ENCODE measurements around the gene TRABD.

Gene TRABD

GRCh38 chr22:50193621-50194020, 7.9 kb downstream of the TRABD start:
- CTCF ChIA-PET, result no interaction called here
- POLR2A ChIA-PET, result no interaction called here
- TF ChIP-seq FOXA1 (IDR thresholded peaks at IDR 0.05), result no peak
- no peak for TF ChIP-seq NFRKB (IDR thresholded peaks at IDR 0.05)
- no peak for TF ChIP-seq ELF4 (IDR thresholded peaks at IDR 0.05)
- no peak for TF ChIP-seq SUZ12 (IDR thresholded peaks at IDR 0.05)
- TF ChIP-seq L3MBTL2 (conservative IDR thresholded peaks at IDR 0.05), result no peak
- TF ChIP-seq CTBP1 (IDR thresholded peaks at IDR 0.05; ENCODE audit: borderline replicate concordance), result no peak
- TF ChIP-seq FOXM1 (IDR thresholded peaks at IDR 0.05; ENCODE audit: borderline replicate concordance), result no peak
- TF ChIP-seq BHLHE40 (IDR thresholded peaks at IDR 0.05; ENCODE audit: borderline replicate concordance), result no peak
- no peak for TF ChIP-seq ZNF384 (IDR thresholded peaks at IDR 0.05)
- TF ChIP-seq ARNT (IDR thresholded peaks at IDR 0.05), result no peak
- TF ChIP-seq FOXK2 (IDR thresholded peaks at IDR 0.05), result no peak
- no peak for TF ChIP-seq LEF1 (IDR thresholded peaks at IDR 0.05; ENCODE audit: borderline replicate concordance)
- TF ChIP-seq HDGF (IDR thresholded peaks at IDR 0.05; ENCODE audit: borderline replicate concordance), result no peak
- no peak for TF ChIP-seq SP1 (IDR thresholded peaks at IDR 0.05)
- no peak for DNase-seq (ENCODE audit: extremely low spot score)

- ChIA-PET POLR2A (no interaction called here), CTCF (no interaction called here)
- no peak for DNase-seq (ENCODE audit: extremely low spot score)
- TF ChIP-seq LEF1 (IDR thresholded peaks at IDR 0.05; ENCODE audit: borderline replicate concordance) (no peak), FOXA1 (IDR thresholded peaks at IDR 0.05) (no peak), ZNF384 (IDR thresholded peaks at IDR 0.05) (no peak), ELF4 (IDR thresholded peaks at IDR 0.05) (no peak), FOXK2 (IDR thresholded peaks at IDR 0.05) (no peak), PKNOX1 (IDR thresholded peaks at IDR 0.05) (no peak), HDGF (IDR thresholded peaks at IDR 0.05; ENCODE audit: borderline replicate concordance) (no peak), CTBP1 (IDR thresholded peaks at IDR 0.05; ENCODE audit: borderline replicate concordance) (no peak), TARDBP (IDR thresholded peaks at IDR 0.05) (no peak), ARNT (IDR thresholded peaks at IDR 0.05) (no peak), FOXM1 (IDR thresholded peaks at IDR 0.05; ENCODE audit: borderline replicate concordance) (no peak), SUZ12 (IDR thresholded peaks at IDR 0.05) (no peak), L3MBTL2 (conservative IDR thresholded peaks at IDR 0.05) (no peak), NFRKB (IDR thresholded peaks at IDR 0.05) (no peak), BHLHE40 (IDR thresholded peaks at IDR 0.05; ENCODE audit: borderline replicate concordance) (no peak), SP1 (IDR thresholded peaks at IDR 0.05) (no peak)
These were observed 8.5 kb downstream of the TRABD start for GRCh38 chr22:50194037-50194805.

GRCh38 chr22:50196256-50196655, 10.5 kb downstream of the TRABD start:
- ChIA-PET CTCF (no interaction called here), POLR2A (interaction anchor here (1.0 kb wide), 1 partner anchor 46 kb away, joined by 4 read pairs; no protein-coding TSS in a partner anchor)
- no peak for DNase-seq (ENCODE audit: extremely low spot score)
- TF ChIP-seq HDGF (IDR thresholded peaks at IDR 0.05; ENCODE audit: borderline replicate concordance), result no peak
- TF ChIP-seq BHLHE40 (IDR thresholded peaks at IDR 0.05; ENCODE audit: borderline replicate concordance), result no peak
- TF ChIP-seq FOXK2 (IDR thresholded peaks at IDR 0.05), result no peak

GRCh38 chr22:50197000-50197800, 11.5 kb downstream of the TRABD start:
- ChIA-PET CTCF (no interaction called here), POLR2A (interaction anchor here (1.0 kb wide), 1 partner anchor 47 kb away, joined by 4 read pairs; no protein-coding TSS in a partner anchor)
- no peak for DNase-seq (ENCODE audit: extremely low spot score)
- no peak for TF ChIP-seq L3MBTL2 (conservative IDR thresholded peaks at IDR 0.05)

- no peak for TF ChIP-seq FOXM1 (IDR thresholded peaks at IDR 0.05; ENCODE audit: borderline replicate concordance)
- TF ChIP-seq PKNOX1 (IDR thresholded peaks at IDR 0.05), result no peak
- no peak for TF ChIP-seq SP1 (IDR thresholded peaks at IDR 0.05)
- no peak for TF ChIP-seq ELF4 (IDR thresholded peaks at IDR 0.05)
- ChIA-PET POLR2A (no interaction called here), CTCF (no interaction called here)
- no peak for DNase-seq (ENCODE audit: extremely low spot score)
These were observed 12.3 kb downstream of the TRABD start for GRCh38 chr22:50197856-50198623.

- TF ChIP-seq TARDBP (IDR thresholded peaks at IDR 0.05), result no peak
- no peak for TF ChIP-seq PKNOX1 (IDR thresholded peaks at IDR 0.05)
- TF ChIP-seq FOXA1 (IDR thresholded peaks at IDR 0.05), result no peak
- no peak for TF ChIP-seq FOXK2 (IDR thresholded peaks at IDR 0.05)
- CTCF ChIA-PET, result no interaction called here
- no peak for DNase-seq (ENCODE audit: extremely low spot score)
- POLR2A ChIA-PET, result no interaction called here
These were observed 12.9 kb downstream of the TRABD start for GRCh38 chr22:50198624-50199017.
